GM19328 (cell line): Measurements from ENCODE around the gene NPIPA5.
"Not testable (repeated sequence)": the region's sequence is repeated elsewhere in the genome, so short reads cannot be mapped to it uniquely, and the experiment has no call there.

Experiments used
- ATAC-seq: cut with Tn5 transposase; IDR thresholded peaks from one replicate; pipeline ENCODE4 v1.9.1; 2021; ENCODE audit warnings: mild to moderate bottlenecking, moderate library complexity; ENCODE audit not compliant: unreplicated experiment

The NPIPA5 gene

DNA sequence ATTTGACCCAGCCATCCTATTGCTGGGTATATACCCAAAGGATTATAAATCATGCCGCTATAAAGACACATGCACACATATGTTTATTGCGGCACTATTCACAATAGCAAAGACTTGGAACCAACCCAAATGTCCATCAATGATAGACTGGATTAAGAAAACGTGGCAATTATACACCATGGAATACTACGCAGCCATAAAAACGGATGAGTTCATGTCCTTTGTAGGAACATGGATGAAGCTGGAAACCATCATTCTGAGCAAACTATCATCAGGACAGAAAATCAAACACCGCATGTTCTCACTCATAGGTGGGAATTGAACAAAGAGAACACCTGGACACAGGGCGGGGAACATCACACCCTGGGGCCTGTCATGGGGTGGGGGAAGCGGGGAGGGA is 14.9 kb upstream of the NPIPA5 start:
- ATAC-seq, result not testable (repeated sequence)

DNA sequence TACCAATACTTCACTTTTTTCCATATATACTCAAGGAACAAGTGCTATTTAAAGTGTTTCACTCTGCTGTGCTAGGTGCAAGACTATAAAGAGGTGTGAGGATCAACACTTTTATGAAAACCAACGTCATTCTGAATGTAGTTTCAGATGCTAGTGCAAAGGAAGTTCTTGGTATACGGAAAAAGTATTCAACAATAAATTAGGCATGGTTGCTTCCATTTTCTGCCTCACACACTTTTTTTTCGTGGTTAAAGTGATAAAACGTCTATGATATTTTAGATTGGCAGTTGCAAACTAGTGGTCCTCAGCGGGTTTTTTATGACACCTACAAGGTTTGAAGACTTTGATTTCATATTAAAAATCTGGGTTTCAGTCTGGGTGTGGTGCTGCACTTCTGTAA is 11.8 kb upstream of the NPIPA5 start:
- not testable (repeated sequence) for ATAC-seq

DNA sequence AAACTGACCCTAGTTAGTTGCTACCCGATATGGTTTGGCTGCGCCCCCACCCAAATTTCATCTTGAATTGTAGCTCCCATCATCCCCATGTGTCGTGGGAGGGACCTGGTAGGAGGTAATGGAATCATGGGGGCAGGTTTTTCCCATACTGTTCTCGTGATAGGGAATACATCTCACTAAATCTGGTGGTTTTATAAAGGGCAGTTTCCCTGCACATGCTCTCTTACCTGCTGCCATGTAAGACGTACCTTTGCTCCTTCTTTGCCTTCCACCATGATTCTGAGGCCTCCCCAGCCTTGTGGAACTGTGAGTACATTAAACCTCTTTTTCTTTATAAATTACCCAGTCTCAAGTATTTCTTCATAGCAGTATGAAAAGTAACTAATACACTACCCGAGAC is 10.0 kb upstream of the NPIPA5 start:
- not testable (repeated sequence) for ATAC-seq

DNA sequence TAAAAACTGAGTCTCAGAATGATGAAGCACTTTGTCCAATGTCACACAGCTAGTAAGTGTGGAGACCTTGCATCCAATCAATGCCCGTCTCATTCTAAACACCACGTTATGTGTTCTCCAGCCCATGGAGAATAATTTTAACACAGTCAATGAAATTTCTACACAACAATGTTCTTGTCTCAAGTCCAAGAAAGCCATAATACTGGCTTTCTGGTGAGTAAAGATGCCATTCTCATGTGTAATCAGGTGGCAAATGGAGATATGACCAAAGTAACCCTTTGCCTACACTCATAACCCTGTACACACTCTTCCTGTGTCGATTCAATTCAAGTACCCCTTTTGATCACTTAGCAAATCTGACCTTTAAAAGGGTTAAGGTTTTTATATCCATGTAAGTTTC is 4.7 kb upstream of the NPIPA5 start:
- not testable (repeated sequence) for ATAC-seq

DNA sequence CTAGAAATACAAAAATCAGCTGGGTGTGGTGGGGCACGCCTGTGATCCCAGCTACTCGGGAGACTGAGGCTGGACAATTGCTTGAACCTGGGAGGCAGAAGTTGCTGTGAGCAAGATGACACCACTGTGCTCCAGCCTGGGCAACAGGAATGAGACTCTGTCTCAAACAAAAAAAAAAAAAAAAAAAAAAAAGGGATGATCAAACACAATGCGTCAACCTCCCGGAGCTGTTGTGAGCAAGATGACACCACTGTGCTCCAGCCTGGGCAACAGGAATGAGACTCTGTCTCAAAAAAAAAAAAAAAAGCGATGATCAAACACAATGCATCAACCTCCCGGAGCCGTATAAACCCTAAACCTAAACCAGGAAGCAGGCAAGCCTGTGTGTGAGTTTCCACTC is 20.6 kb downstream of the NPIPA5 start:
- not testable (repeated sequence) for ATAC-seq

DNA sequence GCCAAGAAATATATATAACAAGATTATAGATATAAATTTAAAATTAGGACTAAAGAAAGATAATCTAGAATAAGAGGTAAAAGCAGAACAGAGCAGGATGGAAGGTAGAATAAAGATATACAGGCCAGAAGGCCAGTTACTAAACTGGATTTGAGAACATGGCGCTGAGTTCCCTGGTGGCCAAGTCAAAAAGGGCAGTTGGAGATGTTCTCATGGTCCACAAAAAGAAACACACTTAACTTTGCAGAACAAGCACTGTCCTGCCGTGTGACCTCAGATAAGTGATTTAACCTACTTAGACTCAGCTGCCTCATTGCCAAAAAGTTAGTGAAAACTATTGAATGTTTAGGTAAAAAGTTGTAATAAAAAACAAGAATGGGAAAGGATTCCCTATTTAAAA is 23.2 kb downstream of the NPIPA5 start:
- not testable (repeated sequence) for ATAC-seq

DNA sequence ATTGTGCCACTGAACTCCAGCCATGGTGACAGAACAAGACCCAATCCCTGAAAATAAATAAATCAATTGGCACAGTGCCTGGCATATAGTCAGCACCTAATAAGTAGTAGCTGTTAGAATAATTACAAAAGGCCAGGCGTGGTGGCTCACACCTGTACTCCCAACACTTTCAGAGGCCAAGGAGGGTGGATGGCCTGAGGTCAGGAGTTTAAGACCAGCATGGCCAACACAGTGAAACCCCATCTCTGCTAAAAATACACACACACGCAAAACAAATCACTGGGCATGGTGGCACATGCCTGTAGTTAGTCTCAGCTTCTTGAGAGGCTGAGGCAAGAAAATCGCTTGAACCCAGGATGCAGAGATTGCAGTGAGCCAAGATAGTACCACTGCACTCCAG is 25.2 kb downstream of the NPIPA5 start:
- ATAC-seq, result not testable (repeated sequence)

DNA sequence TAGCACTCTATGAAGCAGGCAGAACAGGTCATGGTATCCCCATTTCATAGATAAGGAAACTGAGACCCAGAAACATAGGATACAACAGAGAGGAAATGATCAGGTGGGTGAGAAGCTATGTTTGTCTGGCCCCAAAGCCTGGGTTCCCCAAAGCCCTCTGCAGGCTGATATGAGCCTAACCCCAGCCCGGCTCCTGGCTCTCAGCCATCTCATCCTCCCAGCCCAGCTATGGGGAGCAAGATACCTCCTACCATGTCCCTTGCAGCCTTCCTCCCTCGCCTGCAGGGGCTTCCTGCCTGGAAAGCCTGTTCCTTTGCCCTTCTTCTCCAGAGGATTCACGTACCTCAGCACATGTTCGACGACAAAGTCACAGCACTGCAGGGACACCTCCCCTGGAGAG is 26.3 kb downstream of the NPIPA5 start:
- not testable (repeated sequence) for ATAC-seq

DNA sequence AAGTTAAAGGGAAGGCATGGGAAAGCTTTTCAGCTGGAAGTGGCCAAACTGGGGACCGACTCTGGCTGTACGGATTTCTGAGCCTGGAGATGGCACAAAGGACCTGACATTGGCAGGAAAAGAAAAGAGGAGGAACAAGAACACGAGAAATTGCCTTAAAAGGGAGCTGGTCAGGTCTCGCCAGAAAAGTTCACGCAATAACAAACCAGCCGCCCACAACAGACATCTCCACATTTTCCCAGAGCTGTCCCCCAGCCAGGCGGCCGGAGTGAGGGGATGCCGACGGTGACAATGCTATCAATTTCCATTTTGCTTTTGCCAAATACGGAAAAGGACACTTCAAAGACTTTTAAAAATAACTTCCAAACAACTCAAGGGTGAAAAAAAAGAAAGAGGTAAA is 26.8 kb downstream of the NPIPA5 start:
- not testable (repeated sequence) for ATAC-seq

DNA sequence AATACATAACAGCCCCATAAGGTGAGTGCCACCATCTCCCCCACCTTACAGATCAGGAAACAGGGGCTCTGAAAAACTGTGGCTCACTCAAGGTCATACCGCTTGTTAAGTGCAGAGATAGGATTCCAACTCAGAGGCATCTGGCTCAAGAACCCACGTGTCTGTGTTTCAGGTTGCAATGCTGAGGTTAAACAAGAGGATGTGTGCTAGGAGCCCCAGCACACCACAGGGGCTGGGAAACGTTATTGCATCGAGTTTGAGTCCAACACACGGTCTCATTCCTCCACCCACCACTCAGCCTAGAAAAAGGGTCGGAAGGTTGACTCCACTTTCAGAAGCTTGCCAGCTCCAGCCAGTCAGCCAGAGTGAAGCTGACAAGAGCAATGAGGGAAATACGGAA is 29.4 kb downstream of the NPIPA5 start:
- not testable (repeated sequence) for ATAC-seq

DNA sequence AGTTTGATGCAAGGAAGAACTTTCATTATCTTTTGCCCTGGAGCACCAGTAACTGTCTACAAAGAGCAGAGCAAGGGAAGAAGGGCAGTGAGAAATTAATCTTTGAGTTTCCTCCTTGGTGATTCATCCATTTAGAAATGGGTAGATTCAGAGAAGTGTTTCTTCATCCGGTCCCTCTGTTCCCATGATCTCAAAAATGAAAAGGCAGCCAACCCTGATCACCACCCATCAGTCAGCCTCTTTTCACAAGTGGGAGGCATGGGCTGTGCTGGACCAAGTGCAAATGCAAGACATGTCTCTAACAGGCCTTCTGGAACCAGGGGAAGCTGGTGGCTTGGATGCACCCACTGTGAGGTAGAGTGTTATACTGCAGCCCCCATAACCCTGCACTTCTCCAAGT is 35.8 kb downstream of the NPIPA5 start:
- not testable (repeated sequence) for ATAC-seq

DNA sequence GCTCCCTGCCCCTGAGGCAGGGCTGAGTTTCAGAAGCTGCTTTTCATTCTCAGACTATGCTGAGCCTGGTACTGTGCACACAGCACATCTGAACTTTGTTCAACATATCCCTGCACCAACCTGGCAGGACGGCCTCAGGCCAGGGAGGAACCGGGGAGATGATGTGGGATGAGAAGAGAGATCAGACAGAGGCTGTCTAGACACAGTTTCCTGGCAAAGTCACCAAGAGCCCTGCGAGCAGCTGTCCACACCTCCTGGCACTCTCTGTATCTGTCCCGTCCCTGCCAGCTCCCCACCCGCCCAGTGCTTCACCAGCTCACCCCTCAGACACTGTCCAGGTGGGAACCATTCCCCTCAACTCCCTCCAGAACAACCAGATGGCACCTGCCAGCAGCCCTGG is 39.1 kb downstream of the NPIPA5 start:
- ATAC-seq, result not testable (repeated sequence)

DNA sequence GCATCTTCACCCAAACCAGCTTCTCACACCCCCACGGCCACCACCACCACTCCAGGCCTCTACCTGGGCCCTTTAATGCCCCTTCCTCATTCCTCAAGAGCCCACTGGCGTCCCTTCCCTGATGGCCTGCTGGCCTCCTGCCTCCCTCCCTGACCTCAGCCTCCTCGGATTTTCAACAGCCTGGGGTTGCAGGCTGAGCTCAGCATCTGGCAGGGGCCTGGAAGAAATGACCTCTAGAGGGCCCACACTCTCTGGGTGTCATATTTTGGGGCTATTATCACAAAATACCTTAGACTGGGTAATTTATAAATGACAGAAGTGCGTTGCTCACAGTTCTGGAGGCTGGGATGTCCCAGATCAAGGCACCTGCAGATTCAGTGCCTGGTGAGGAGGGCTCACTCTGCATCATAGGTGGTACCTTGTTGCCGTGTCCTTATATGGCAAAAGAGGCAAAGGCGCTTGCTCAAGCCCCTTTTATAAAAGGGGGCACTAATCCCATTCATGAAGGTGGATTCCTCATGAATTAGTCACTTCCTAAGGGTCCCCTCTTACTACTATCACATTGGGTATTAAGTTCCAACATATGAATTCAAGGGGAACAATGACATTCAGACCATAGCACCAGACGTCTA is 40.0 kb downstream of the NPIPA5 start:
- ATAC-seq, result not testable (repeated sequence)

DNA sequence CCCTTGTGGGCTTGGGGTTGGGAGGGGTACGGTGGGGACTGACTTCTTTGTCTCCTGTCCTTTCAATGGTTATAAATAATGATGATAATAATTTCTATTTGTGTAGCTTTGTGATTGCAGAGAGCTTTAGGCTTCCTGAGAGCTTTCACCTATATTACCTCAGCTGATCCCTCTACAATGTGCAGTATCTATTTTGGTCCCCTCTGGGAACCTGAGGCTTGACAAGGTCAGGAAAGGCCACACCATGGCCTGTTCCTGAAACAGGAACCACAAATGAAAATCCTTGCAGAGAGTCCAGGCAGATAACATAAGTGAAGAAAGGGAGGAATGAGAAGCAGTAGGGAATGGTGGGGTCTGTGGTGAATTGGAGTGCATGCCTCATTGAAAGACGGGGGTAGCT is 42.5 kb downstream of the NPIPA5 start:
- not testable (repeated sequence) for ATAC-seq

DNA sequence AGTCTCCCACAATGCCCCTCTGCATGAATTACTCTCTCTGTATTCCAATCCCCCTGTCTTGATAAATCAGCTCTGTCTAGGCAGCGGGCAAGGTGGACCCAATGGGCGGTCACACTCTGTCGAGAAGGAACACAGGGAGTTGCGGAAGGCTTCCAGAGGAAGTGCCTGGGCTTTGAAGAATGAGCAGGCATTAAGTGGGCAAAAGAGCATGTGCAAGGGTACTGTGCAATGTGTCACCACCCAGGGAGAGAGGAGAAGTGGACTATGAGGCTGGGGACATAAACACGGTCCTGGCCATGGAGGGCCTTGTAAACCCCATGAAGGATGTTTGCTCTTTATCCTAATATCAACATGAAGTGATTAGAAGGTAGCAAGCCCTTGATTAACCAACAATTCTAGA is 44.1 kb downstream of the NPIPA5 start:
- not testable (repeated sequence) for ATAC-seq

DNA sequence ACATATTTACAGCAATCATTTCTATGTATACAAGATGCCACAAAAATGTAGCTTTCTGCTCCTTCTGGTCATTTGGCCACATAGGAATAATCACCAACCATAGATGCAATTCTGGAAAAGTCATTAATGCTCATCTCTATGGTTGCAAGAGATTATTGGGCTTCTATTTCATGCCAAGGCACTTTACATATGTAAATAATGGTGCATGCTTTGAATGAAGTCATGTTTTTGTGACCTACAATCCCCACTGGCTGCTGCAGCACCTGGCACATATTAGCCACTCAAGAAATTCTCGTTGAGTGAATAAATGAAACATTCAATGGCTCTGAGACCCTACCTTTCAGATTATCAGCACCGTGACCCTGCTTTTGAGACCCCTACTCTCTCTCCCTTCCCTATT is 47.1 kb downstream of the NPIPA5 start:
- not testable (repeated sequence) for ATAC-seq

DNA sequence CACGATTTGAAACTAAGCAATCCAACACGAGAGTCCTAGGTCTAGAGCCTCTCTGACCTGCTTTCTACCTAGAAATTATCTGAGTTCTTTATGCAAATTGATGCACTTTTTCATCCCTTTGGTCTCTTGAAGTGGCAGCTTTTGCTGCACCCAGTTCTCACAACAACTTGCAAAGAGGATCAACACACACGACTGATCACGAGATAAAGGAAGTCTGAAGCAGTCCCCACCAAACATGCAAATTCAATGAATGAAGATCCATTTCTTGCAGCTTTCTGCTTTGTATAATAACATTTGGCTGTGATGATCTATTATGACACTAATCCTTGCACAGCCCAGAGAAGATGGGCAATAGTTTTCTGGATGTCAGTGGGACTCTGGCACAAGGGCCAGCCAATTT is 53.1 kb downstream of the NPIPA5 start:
- not testable (repeated sequence) for ATAC-seq

DNA sequence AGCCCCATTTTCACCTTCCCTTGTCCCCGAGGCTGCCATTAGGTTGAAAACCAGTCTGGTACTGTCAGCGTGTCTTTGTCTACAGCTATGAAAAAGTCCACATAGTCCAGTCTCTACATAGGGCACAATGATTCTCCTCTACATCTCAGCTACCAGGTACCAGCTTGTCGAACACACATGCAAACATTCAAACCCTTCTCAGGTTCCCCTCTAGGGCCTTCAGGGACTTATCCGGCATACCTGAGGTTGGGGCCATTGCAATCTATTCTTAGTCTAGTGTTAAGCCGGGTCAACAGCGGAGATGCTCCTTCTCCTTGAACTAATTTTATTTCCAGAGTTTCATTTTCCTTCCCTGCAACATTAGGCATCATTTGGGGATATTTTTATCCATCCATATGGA is 54.7 kb downstream of the NPIPA5 start:
- not testable (repeated sequence) for ATAC-seq

DNA sequence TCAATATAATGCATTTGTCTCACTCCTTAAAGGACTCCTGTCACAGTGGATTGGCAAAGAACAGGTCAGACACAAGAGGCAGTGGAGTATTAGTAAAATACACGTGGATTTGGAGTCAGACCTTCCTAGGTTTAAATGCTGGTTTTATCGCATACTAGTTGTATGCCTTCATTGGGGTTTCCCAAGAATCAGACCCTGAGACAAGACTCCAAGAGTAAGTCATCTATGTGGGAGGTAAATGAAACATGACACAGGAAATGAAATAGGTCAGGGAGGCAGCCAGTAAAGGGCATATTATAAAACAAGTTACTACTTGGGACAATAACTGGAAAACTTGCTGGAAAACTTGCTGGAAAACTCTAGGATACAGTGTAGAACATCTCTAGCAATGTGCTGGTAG is 56.9 kb downstream of the NPIPA5 start:
- ATAC-seq, result not testable (repeated sequence)

DNA sequence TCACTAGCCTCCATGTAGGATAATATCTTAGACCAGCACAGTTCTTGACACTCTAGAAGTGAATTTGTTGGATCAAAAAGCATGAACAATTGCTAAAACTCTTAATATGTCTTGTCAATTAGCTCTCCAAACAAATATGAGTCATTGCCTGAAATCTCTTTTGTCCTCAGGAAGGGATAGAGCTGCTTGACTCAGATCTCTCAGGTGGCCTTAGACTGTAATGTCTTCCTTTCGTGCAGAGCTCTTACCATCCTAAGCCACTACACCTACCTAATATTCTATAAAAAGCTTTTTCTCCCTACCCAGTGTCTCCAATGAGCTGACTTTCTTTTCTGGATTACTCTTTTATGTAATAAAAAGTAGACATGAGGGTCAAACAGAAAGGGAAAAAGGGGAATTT is 63.5 kb downstream of the NPIPA5 start:
- not testable (repeated sequence) for ATAC-seq
